HK-2 (cell line): ENCODE measurements around the gene GPN2.
A peak's percentile ranks its signal among the peaks of the same experiment; 100 is the strongest.

Source experiments
- DNase-seq: peaks from one replicate; pipeline ENCODE4 v3.0.0-alpha.2; 2018; ENCODE audit not compliant: unreplicated experiment

The GPN2 gene

GRCh38 chr1:26889551-26890466 is at the start of gene GPN2:
GPN2 (minus strand) TSS chr1:26890283; CDS start chr1:26890096, 187 bp downstream.
- DNase-seq: peak; percentile 77

GRCh38 chr1:26938659-26939025 is 48.6 kb upstream of the GPN2 start:
- no peak for DNase-seq

GRCh38 chr1:26938004-26938658 is 48.0 kb upstream of the GPN2 start:
- DNase-seq: no peak

GRCh38 chr1:26936823-26937222 is 46.7 kb upstream of the GPN2 start:
- no peak for DNase-seq

- no peak for DNase-seq
Measured at GRCh38 chr1:26932531-26932930, 42.4 kb upstream of the GPN2 start.

GRCh38 chr1:26923711-26924110 is 33.6 kb upstream of the GPN2 start:
- DNase-seq: no peak

- no peak for DNase-seq
Measured at GRCh38 chr1:26922901-26923300, 32.8 kb upstream of the GPN2 start.

- no peak for DNase-seq
Measured at GRCh38 chr1:26922431-26922729, 32.3 kb upstream of the GPN2 start.

GRCh38 chr1:26921540-26922430 is 31.7 kb upstream of the GPN2 start, which contains the start of gene NUDC:
NUDC (plus strand) TSS chr1:26921743; CDS start chr1:26921849, 106 bp downstream.
- DNase-seq: peak; percentile 97

GRCh38 chr1:26921126-26921539 is 31.1 kb upstream of the GPN2 start:
- no peak for DNase-seq

GRCh38 chr1:26915204-26915842 is 25.2 kb upstream of the GPN2 start:
- DNase-seq: no peak

GRCh38 chr1:26913754-26914619 is 23.9 kb upstream of the GPN2 start, which contains the start of gene NR0B2:
NR0B2 (minus strand) TSS chr1:26913975; CDS start chr1:26913940, 35 bp downstream.
- no peak for DNase-seq

GRCh38 chr1:26913389-26913753 is 23.3 kb upstream of the GPN2 start:
- no peak for DNase-seq

- no peak for DNase-seq
Measured at GRCh38 chr1:26912147-26912490, 22.0 kb upstream of the GPN2 start.

- DNase-seq: no peak
Measured at GRCh38 chr1:26911399-26912146, 21.5 kb upstream of the GPN2 start.

- DNase-seq: no peak
Measured at GRCh38 chr1:26910343-26911160, 20.5 kb upstream of the GPN2 start.

- no peak for DNase-seq
Measured at GRCh38 chr1:26909951-26910342, 19.9 kb upstream of the GPN2 start.

- peak; percentile 83 for DNase-seq
Measured at GRCh38 chr1:26907071-26907917, 17.2 kb upstream of the GPN2 start.
